HUES48 (cell line): ENCODE data around the gene GNPTAB.
"Not testable (repeated sequence)": the region's sequence is repeated elsewhere in the genome, so short reads cannot be mapped to it uniquely, and the experiment has no call there.

ENCODE experiments used
- H3K27ac ChIP-seq: one replicate; pipeline ENCODE4 v1.7.0; 2013; ENCODE audit warnings: low read depth, low read length, inconsistent platforms
- H3K27me3 ChIP-seq: 2 replicates; pipeline ENCODE4 v1.6.1; 2013; ENCODE audit warnings: mild to moderate bottlenecking, low read length; ENCODE audit not compliant: control insufficient read depth, insufficient read depth
- H3K36me3 ChIP-seq: 2 replicates; pipeline ENCODE4 v1.6.1; 2013; ENCODE audit warnings: low read length; ENCODE audit not compliant: control insufficient read depth, insufficient read depth
- H3K4me1 ChIP-seq: 2 replicates; pipeline ENCODE4 v1.6.1; 2013; ENCODE audit warnings: mild to moderate bottlenecking, low read length; ENCODE audit not compliant: control insufficient read depth, insufficient read depth
- H3K4me3 ChIP-seq: 2 replicates; pipeline ENCODE4 v1.5.1; 2013; ENCODE audit warnings: mild to moderate bottlenecking, low read depth, low read length
- H3K9ac ChIP-seq: 2 replicates; pipeline ENCODE4 v1.6.1; 2013; ENCODE audit warnings: mild to moderate bottlenecking, low read depth, low read length, moderate library complexity
- H3K9me3 ChIP-seq: 2 replicates; pipeline ENCODE4 v1.6.1; 2013; ENCODE audit warnings: low read length; ENCODE audit not compliant: control insufficient read depth, insufficient read depth

GNPTAB gene

DNA sequence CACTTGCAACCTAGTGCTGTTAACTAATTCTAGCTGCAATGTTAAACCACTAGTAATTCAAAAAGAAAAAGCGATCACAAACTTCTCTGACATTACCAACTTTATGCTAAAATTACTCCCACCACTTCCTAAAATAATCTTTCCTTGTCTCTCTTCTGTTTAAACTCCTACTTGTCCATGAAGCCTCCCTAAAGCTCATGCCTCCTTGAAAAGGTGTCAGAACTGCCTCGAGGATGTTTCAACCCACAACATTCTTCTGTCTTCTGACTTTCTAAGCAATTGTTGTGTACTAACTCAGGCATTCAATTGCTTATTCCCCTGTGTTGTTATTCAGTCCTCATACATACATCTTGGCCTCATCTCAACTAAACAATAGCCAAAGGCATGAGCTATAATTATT lies 5.9 kb downstream of the GNPTAB start:
- no peak overlapping the region for H3K9ac ChIP-seq
- no peaks in the 10 kb centered on the region for H3K9me3 ChIP-seq
- H3K36me3 ChIP-seq = no peaks in the 10 kb centered on the region
- H3K27me3 ChIP-seq = no peaks in the 10 kb centered on the region
- H3K4me1 ChIP-seq = peaks cover 68% of the 10 kb centered on the region
- peak overlapping the region; percentile 22 for H3K4me3 ChIP-seq
- H3K27ac ChIP-seq = peak overlapping the region; percentile 59

- Histone ChIP-seq H3K9me3 (no peaks in the 10 kb centered on the region), H3K4me3 (no peak overlapping the region), H3K4me1 (peaks cover 67% of the 10 kb centered on the region), H3K9ac (no peak overlapping the region), H3K27me3 (no peaks in the 10 kb centered on the region), H3K36me3 (no peaks in the 10 kb centered on the region), H3K27ac (peak overlapping the region; percentile 33)
Observed at GRCh38 chr12:101823891-101824290, 6.9 kb downstream of the GNPTAB start.

GRCh38 chr12:101823039-101823438 lies 7.7 kb downstream of the GNPTAB start:
- H3K4me1 ChIP-seq = peaks cover 59% of the 10 kb centered on the region
- H3K9ac ChIP-seq = no peak overlapping the region; the same call in 1 of the 2 replicates
- H3K27me3 ChIP-seq = no peaks in the 10 kb centered on the region
- H3K9me3 ChIP-seq = no peaks in the 10 kb centered on the region
- peak overlapping the region; percentile 79 for H3K27ac ChIP-seq
- H3K4me3 ChIP-seq = peak overlapping the region; percentile 30; the same call in 1 of the 2 replicates
- H3K36me3 ChIP-seq = no peaks in the 10 kb centered on the region

- Histone ChIP-seq H3K36me3 (no peaks in the 10 kb centered on the region), H3K9me3 (no peaks in the 10 kb centered on the region), H3K27me3 (no peaks in the 10 kb centered on the region), H3K9ac (no peak overlapping the region), H3K4me1 (peaks cover 29% of the 10 kb centered on the region), H3K4me3 (no peak overlapping the region), H3K27ac (no peak overlapping the region)
Observed at GRCh38 chr12:101819467-101819866, 11.3 kb downstream of the GNPTAB start.

DNA sequence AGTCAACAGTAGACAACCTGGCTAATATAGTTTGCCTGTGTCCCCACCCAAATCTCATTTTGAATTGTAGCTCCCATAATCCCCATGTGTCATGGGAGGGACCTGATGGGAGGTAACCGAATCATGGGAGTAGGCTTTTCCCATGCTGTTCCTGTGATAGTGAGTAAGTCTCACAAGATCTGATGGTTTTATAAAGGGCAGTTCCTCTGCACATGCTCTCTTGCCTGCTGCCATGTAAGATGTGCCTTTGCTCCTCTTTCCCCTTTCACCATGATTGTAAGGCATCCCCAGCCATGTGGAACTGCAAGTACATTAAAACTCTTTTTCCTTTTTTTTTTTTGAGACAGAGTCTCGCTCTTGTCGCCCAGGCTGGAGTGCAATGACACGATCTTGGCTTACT lies 12.1 kb downstream of the GNPTAB start:
- not testable (repeated sequence) for H3K4me3 ChIP-seq, H3K36me3 ChIP-seq, H3K27me3 ChIP-seq, H3K9ac ChIP-seq, H3K27ac ChIP-seq, H3K9me3 ChIP-seq
- H3K4me1 ChIP-seq = peaks cover 24% of the 10 kb centered on the region

DNA sequence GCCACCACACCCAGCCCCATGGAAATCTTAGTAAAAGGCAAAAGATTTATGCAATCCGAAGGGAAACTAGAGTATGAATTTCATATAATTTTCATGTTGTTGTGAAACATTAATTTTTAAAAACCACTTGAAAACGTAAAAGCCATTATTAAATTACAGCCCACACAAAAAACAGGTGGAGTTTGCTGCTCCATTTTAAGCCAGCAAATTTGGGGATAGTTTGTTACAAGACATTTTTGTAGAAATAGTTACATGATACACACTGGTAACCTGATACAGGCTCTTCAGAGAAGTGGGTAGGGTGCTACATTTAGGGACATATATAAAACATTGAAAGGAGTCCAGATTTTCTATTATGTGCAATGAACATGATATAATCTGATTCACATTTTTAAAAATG lies 17.6 kb downstream of the GNPTAB start:
- Histone ChIP-seq H3K27ac (no peak overlapping the region), H3K36me3 (no peaks in the 10 kb centered on the region), H3K4me3 (no peak overlapping the region), H3K9ac (no peak overlapping the region), H3K4me1 (no peaks in the 10 kb centered on the region), H3K27me3 (no peaks in the 10 kb centered on the region), H3K9me3 (no peaks in the 10 kb centered on the region)

- not testable (repeated sequence) for H3K27ac ChIP-seq, H3K27me3 ChIP-seq, H3K4me3 ChIP-seq, H3K9me3 ChIP-seq, H3K36me3 ChIP-seq, H3K4me1 ChIP-seq, H3K9ac ChIP-seq
Observed at GRCh38 chr12:101812716-101813115, 18.0 kb downstream of the GNPTAB start.

GRCh38 chr12:101811342-101811741 lies 19.4 kb downstream of the GNPTAB start:
- H3K27ac ChIP-seq, H3K9ac ChIP-seq, H3K27me3 ChIP-seq, H3K36me3 ChIP-seq, H3K4me3 ChIP-seq, H3K9me3 ChIP-seq: not testable (repeated sequence)
- peaks cover 13% of the 10 kb centered on the region; the same call in 1 of the 2 replicates for H3K4me1 ChIP-seq

- peaks cover 13% of the 10 kb centered on the region; the same call in 1 of the 2 replicates for H3K4me1 ChIP-seq
- H3K9me3 ChIP-seq = no peaks in the 10 kb centered on the region
- H3K4me3 ChIP-seq = no peak overlapping the region
Observed at GRCh38 chr12:101809208-101809607, 21.6 kb downstream of the GNPTAB start.

DNA sequence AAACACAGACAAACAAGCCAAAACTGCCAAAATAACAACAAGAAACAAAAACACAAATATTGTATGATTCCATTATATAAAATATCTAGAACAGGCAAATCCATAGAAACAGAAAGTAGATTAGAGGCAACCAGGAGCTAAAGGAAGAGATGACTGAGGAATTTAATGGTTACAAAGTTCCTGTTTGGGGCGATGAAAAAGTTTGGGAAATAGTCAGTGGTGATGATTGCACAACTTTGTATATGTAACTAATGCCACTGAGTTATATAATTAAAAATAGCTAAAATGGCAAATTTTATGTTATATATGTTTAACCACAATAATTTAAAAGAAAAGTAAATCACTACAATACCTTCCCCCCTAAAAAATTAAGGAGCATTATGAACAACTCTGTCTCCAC lies 24.5 kb downstream of the GNPTAB start:
- Histone ChIP-seq H3K9ac (no peak overlapping the region), H3K9me3 (no peaks in the 10 kb centered on the region), H3K4me1 (peaks cover 18% of the 10 kb centered on the region; the same call in 1 of the 2 replicates), H3K27me3 (no peaks in the 10 kb centered on the region), H3K4me3 (no peak overlapping the region), H3K27ac (no peak overlapping the region), H3K36me3 (no peaks in the 10 kb centered on the region)

More at GRCh38 chr12:101809208-101809607, 21.6 kb downstream of the GNPTAB start:
- H3K27ac ChIP-seq = no peak overlapping the region
- no peaks in the 10 kb centered on the region for H3K36me3 ChIP-seq
- H3K9ac ChIP-seq = no peak overlapping the region
- no peaks in the 10 kb centered on the region for H3K27me3 ChIP-seq

GRCh38 chr12:101804409-101804808 lies 26.4 kb downstream of the GNPTAB start:
- H3K9ac ChIP-seq = no peak overlapping the region
- H3K9me3 ChIP-seq = no peaks in the 10 kb centered on the region
- no peaks in the 10 kb centered on the region for H3K27me3 ChIP-seq
- no peak overlapping the region for H3K27ac ChIP-seq
- H3K36me3 ChIP-seq = no peaks in the 10 kb centered on the region
- H3K4me3 ChIP-seq = no peak overlapping the region
- peaks cover 18% of the 10 kb centered on the region; the same call in 1 of the 2 replicates for H3K4me1 ChIP-seq

- no peaks in the 10 kb centered on the region for H3K36me3 ChIP-seq
- no peak overlapping the region for H3K4me3 ChIP-seq
- no peak overlapping the region for H3K9ac ChIP-seq
- H3K27ac ChIP-seq = no peak overlapping the region
- H3K4me1 ChIP-seq = peaks cover 18% of the 10 kb centered on the region; the same call in 1 of the 2 replicates
- no peaks in the 10 kb centered on the region for H3K27me3 ChIP-seq
- no peaks in the 10 kb centered on the region for H3K9me3 ChIP-seq
Observed at GRCh38 chr12:101803978-101804377, 26.8 kb downstream of the GNPTAB start.
